SU-DHL-6 (cell line): ENCODE data around the gene C15orf61.

Experiments used
- H2AFZ ChIP-seq: fragments of 200-600 bp; sonication (generic); 2 replicates; pipeline ENCODE4 v1.6.1; 2014; ENCODE audit warnings: low read depth, mild to moderate bottlenecking, moderate library complexity, mixed read lengths, antibody characterized with exemption, low read length; ENCODE audit not compliant: severe bottlenecking
- H3F3A ChIP-seq: fragments of 200-600 bp; shearing (Covaris generic); 2 replicates; pipeline ENCODE4 v1.6.0; 2016; ENCODE audit warnings: antibody characterized with exemption, mild to moderate bottlenecking; ENCODE audit not compliant: insufficient read depth
- H3K27ac ChIP-seq: fragments of 200-600 bp; sonication (generic); 2 replicates; pipeline ENCODE4 v1.5.1; 2016; ENCODE audit warnings: low read depth, mild to moderate bottlenecking, low read length, moderate library complexity, mixed read lengths
- H3K27me3 ChIP-seq: fragments of 200-600 bp; sonication (generic), shearing (Covaris generic); 2 replicates; pipeline ENCODE4 v1.6.0; 2014; ENCODE audit warnings: mild to moderate bottlenecking, low read length
- H3K36me3 ChIP-seq: fragments of 200-600 bp; sonication (generic); 2 replicates; pipeline ENCODE4 v1.6.1; 2014; ENCODE audit warnings: mild to moderate bottlenecking, low read length, mixed read lengths
- H3K4me2 ChIP-seq: fragments of 300-600, 200-600 bp; shearing (Covaris generic), sonication (generic); 2 replicates; pipeline ENCODE4 v1.6.0; 2014; ENCODE audit warnings: low read length, low read depth, mild to moderate bottlenecking; ENCODE audit not compliant: poor library complexity, severe bottlenecking
- H3K4me3 ChIP-seq: fragments of 200-600 bp; sonication (generic); 2 replicates; pipeline ENCODE4 v1.5.1; 2014; ENCODE audit warnings: antibody characterized with exemption, low read length, mild to moderate bottlenecking, mixed read lengths; ENCODE audit not compliant: insufficient read depth, poor library complexity, severe bottlenecking
- H3K79me2 ChIP-seq: fragments of 200-600 bp; sonication (generic); 2 replicates; pipeline ENCODE4 v1.6.1; 2014; ENCODE audit warnings: mild to moderate bottlenecking, low read length, moderate library complexity; ENCODE audit not compliant: insufficient read depth
- H3K9ac ChIP-seq: fragments of 200-600 bp; sonication (generic); 2 replicates; pipeline ENCODE4 v1.7.0; 2014; ENCODE audit warnings: mild to moderate bottlenecking, low read length
- H3K9me2 ChIP-seq: fragments of 200-600 bp; sonication (generic); replicated peaks from 2 replicates; pipeline ENCODE4 v1.6.1; 2014; ENCODE audit warnings: low read length; ENCODE audit not compliant: insufficient read depth
- H3K9me3 ChIP-seq: fragments of 200-600 bp; sonication (generic); 2 replicates; pipeline ENCODE4 v1.6.1; 2014; ENCODE audit warnings: low read length, mixed read lengths; ENCODE audit not compliant: insufficient read depth
- H4K20me1 ChIP-seq: fragments of 200-600 bp; sonication (generic); 2 replicates; pipeline ENCODE4 v1.6.1; 2014; ENCODE audit warnings: low read depth, mild to moderate bottlenecking, antibody characterized with exemption, low read length, moderate library complexity, mixed read lengths
- EZH2phosphoT487 ChIP-seq: fragments of 200-600 bp; sonication (generic), shearing (Covaris generic); conservative IDR thresholded peaks from 2 replicates; pipeline ENCODE4 v1.6.1; 2018; ENCODE audit warnings: mild to moderate bottlenecking, antibody characterized with exemption, low read length, moderate library complexity, mixed read lengths
- TF ChIP-seq, protein P1 (sequence below): fragments of 200-600 bp; sonication (generic); IDR thresholded peaks from one replicate; pipeline ENCODE4 v1.5.1; 2017; ENCODE audit warnings: antibody characterized with exemption, mild to moderate bottlenecking, low read length, moderate library complexity; ENCODE audit not compliant: insufficient read depth, poor library complexity, severe bottlenecking

C15orf61 gene

DNA sequence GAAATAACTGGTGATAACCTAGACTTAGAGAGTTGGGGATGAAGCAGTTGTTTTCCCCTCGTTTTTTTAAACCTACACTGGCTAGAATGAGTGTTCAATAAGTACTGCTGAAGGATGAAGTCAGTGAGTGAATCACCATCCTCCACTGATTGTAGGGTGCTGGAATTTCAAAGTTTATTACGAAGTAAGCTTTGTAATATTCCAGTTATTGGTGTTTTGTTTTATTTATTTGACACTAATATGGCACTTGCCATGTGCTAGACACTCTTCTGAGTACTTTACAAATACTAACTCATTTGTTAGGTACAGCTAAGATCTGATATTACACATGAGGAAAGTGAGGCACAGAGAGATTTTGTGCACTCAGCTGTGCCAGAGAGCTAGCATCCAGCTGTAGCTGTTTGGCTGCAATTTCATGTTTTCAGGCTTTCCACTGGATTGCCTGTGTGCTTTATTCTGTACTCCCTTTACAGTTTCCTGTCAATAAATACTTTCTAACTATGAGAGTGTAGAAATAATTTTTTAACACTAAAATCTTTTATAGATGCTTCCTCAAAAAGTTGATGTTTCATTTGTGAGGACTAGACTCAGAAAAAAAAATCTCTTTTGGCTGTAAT, 27.4 kb downstream of the C15orf61 start:
- no peak overlapping the region for H3K27ac ChIP-seq
- H3K27me3 ChIP-seq, result no peaks in the 10 kb centered on the region
- H3K79me2 ChIP-seq, result no peaks in the 10 kb centered on the region
- 0 out of 2 replicates have a peak, but pooled peaks cover 4% of the 10 kb centered on the region for H3K36me3 ChIP-seq
- no peaks in the 10 kb centered on the region for H3K9me3 ChIP-seq
- H3K9me2 ChIP-seq, result no peaks in the 10 kb centered on the region
- no peak overlapping the region for H3K4me3 ChIP-seq
- TF ChIP-seq EZH2phosphoT487, result no peak
- TF ChIP-seq, protein P1, sequence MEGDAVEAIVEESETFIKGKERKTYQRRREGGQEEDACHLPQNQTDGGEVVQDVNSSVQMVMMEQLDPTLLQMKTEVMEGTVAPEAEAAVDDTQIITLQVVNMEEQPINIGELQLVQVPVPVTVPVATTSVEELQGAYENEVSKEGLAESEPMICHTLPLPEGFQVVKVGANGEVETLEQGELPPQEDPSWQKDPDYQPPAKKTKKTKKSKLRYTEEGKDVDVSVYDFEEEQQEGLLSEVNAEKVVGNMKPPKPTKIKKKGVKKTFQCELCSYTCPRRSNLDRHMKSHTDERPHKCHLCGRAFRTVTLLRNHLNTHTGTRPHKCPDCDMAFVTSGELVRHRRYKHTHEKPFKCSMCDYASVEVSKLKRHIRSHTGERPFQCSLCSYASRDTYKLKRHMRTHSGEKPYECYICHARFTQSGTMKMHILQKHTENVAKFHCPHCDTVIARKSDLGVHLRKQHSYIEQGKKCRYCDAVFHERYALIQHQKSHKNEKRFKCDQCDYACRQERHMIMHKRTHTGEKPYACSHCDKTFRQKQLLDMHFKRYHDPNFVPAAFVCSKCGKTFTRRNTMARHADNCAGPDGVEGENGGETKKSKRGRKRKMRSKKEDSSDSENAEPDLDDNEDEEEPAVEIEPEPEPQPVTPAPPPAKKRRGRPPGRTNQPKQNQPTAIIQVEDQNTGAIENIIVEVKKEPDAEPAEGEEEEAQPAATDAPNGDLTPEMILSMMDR, result no peak
- H3F3A ChIP-seq, result peaks cover 12% of the 10 kb centered on the region
- no peak overlapping the region for H3K9ac ChIP-seq
- H4K20me1 ChIP-seq, result no peaks in the 10 kb centered on the region
- no peak overlapping the region for H2AFZ ChIP-seq
- H3K4me2 ChIP-seq, result no peak overlapping the region

DNA sequence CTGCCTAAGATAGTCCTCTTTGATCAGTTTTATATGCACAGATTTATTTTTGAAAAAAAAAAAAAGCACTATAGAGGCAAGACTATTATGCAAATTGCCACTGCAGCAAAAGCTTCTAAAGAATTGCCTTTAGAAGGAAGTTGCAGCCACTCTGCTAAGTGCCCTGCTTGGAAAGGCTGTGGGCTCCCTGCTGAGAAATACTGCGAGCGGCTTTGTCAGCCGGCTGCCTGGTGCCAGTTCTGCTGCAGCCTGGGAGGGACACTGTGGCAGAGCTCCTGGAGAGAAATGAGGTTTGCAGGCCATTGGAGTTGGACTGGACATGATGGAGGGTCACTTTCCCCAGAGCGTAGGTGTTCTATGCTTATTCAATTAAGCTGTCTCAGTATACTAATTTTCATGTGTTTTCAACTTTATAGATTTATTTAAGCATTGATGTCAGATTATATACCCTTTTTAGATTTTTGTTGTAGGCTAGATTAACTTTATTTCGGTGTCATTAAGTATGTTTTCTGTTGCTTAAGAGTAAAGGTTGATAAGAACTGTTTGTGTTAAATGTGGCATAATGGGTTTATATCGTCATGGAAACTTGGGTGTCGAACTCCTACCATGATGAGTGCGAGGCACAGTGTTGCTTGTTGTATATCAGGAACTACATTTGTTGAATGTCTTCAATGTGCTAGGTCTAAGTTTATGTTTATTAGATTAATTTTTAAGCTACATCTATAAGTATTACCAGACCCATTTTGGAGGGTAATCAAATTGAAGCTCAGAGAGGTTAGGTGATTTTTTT, 28.1 kb downstream of the C15orf61 start:
- no peaks in the 10 kb centered on the region for H3K9me2 ChIP-seq
- no peak overlapping the region for H3K9ac ChIP-seq
- H3K27me3 ChIP-seq, result no peaks in the 10 kb centered on the region
- H3K36me3 ChIP-seq, result 0 out of 2 replicates have a peak, but pooled peaks cover 4% of the 10 kb centered on the region
- H2AFZ ChIP-seq, result no peak overlapping the region
- H3K79me2 ChIP-seq, result no peaks in the 10 kb centered on the region
- H3K4me2 ChIP-seq, result no peak overlapping the region
- H3K4me3 ChIP-seq, result no peak overlapping the region
- no peaks in the 10 kb centered on the region for H3K9me3 ChIP-seq
- TF ChIP-seq, protein P1, result no peak
- TF ChIP-seq EZH2phosphoT487, result no peak
- H4K20me1 ChIP-seq, result no peaks in the 10 kb centered on the region
- no peak overlapping the region for H3K27ac ChIP-seq
- H3F3A ChIP-seq, result peaks cover 5% of the 10 kb centered on the region

DNA sequence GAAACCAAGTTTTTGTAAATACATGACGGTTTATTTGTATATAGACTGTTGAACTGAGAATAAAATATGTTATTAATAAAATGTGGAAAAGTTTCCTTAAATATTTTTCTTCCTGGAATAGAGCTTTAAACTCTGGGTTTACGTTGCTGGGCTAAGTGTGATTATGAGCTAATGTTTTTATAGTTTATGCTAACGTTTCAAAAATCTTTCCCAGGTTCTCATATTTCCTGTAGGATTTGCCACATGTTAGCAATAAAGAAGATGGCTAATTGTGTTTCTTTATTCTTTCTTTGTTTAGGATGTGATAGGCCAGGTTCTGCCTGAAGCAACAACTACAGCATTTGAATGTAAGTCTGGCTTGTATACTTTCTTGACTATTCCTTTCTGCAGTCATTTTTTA, 28.8 kb downstream of the C15orf61 start:
- H3K9me3 ChIP-seq, result no peaks in the 10 kb centered on the region

More for the DNA sequence above, 28.8 kb downstream of the C15orf61 start:
- no peaks in the 10 kb centered on the region for H3K27me3 ChIP-seq
- no peak overlapping the region for H3K4me3 ChIP-seq
- no peaks in the 10 kb centered on the region for H3K79me2 ChIP-seq
- no peak overlapping the region for H3K9ac ChIP-seq
- no peaks in the 10 kb centered on the region for H3K9me2 ChIP-seq
- 0 out of 2 replicates have a peak, but pooled peaks cover 4% of the 10 kb centered on the region for H3K36me3 ChIP-seq
- no peaks in the 10 kb centered on the region; the same call in 1 of the 2 replicates for H3F3A ChIP-seq
- no peaks in the 10 kb centered on the region for H4K20me1 ChIP-seq
- no peak overlapping the region for H3K4me2 ChIP-seq
- TF ChIP-seq EZH2phosphoT487, result no peak
- TF ChIP-seq, protein P1, result no peak
- H3K27ac ChIP-seq, result no peak overlapping the region
- H2AFZ ChIP-seq, result no peak overlapping the region
